Neuron (in vitro differentiated cells): ENCODE results near the gene BTBD10.
A peak's percentile ranks its signal among the peaks of the same experiment; 100 is the strongest.

Experiments used
- H2AFZ ChIP-seq: one replicate; pipeline ENCODE4 v1.6.1; 2013; ENCODE audit warnings: low read depth, mild to moderate bottlenecking, inconsistent platforms, low read length, moderate library complexity
- H3K27me3 ChIP-seq: one replicate; pipeline ENCODE4 v1.6.1; 2013; ENCODE audit warnings: low read length; ENCODE audit not compliant: insufficient read depth
- H3K36me3 ChIP-seq: one replicate; pipeline ENCODE4 v1.6.1; 2013; ENCODE audit warnings: low read length; ENCODE audit not compliant: insufficient read depth
- H3K4me1 ChIP-seq: one replicate; pipeline ENCODE4 v1.6.1; 2013; ENCODE audit warnings: low read length; ENCODE audit not compliant: insufficient read depth
- H3K4me3 ChIP-seq: 2 replicates; pipeline ENCODE4 v1.5.1; 2013; ENCODE audit warnings: mild to moderate bottlenecking, low read length, moderate library complexity
- H3K9me3 ChIP-seq: one replicate; pipeline ENCODE4 v1.6.1; 2013; ENCODE audit warnings: low read length

BTBD10 gene

GRCh38 chr11:13462901-13463778 is at the start of gene BTBD10:
Gene BTBD10 (minus strand): TSS chr11:13463222. CDS start chr11:13445124, 18,098 bp downstream.
- H2AFZ ChIP-seq = peak within 1 kb of the TSS; percentile 90
- H3K27me3 ChIP-seq = no peaks in the 10 kb centered on the region
- H3K9me3 ChIP-seq = no peaks in the 10 kb centered on the region
- H3K4me3 ChIP-seq = peak within 1 kb of the TSS; percentile 76
- H3K4me1 ChIP-seq = peaks cover 30% of the 10 kb centered on the region
- H3K36me3 ChIP-seq = peaks cover 4% of the 10 kb centered on the region

DNA sequence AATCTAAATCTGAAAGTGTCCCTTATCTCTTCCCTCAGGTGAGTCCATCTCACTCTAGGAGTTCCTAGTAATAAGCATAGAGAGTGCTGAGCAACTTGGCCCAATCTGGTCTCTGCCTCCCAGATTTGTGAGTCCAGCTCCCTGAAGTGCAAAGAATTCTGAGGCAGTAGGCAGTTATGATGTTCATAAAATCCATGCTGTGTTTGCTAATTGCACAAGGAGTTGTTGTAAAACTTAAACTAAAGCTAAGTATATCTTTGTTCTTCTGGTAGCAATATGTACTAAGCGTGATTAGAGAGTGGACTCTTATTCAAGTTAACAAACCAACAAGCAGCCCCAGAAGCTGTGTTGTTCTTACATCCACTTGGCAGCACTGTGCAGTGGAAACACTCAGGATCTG is 40.4 kb upstream of the BTBD10 start:
- Histone ChIP-seq H3K4me3 (no peak overlapping the region), H2AFZ (no peak overlapping the region), H3K4me1 (no peaks in the 10 kb centered on the region), H3K9me3 (no peaks in the 10 kb centered on the region), H3K27me3 (peaks cover 5% of the 10 kb centered on the region), H3K36me3 (no peaks in the 10 kb centered on the region)

DNA sequence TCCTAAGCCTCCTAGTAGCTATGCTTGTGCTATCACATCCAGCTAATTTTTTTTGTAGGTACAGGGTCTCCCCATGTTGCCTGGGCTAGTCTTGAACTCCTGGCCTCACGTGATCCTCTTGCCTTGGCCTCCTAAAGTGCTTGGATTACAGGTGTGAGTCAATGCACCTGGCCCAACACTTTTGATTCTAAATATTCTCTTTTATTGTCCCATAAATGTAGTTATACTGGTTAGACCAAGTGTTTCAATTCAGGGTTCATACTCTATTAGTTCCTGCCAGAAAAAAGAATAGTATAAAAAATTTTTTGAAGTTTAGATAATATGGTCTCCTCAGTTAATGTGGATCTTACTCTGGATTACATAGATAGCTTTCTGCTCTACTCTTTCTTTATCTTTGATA is 39.5 kb upstream of the BTBD10 start:
- no peak overlapping the region for H3K4me3 ChIP-seq
- H3K9me3 ChIP-seq = no peaks in the 10 kb centered on the region
- H3K4me1 ChIP-seq = no peaks in the 10 kb centered on the region
- peaks cover 5% of the 10 kb centered on the region for H3K27me3 ChIP-seq
- H3K36me3 ChIP-seq = no peaks in the 10 kb centered on the region
- H2AFZ ChIP-seq = no peak overlapping the region

- Histone ChIP-seq H3K9me3 (no peaks in the 10 kb centered on the region), H2AFZ (no peak within 1 kb of the TSS), H3K4me3 (no peak within 1 kb of the TSS), H3K27me3 (peaks cover 4% of the 10 kb centered on the region), H3K4me1 (peaks cover 3% of the 10 kb centered on the region), H3K36me3 (no peaks in the 10 kb centered on the region)
These were observed 32.9 kb upstream of the BTBD10 start, which contains the start of gene PTH for GRCh38 chr11:13495929-13496328. Gene PTH (minus strand): TSS chr11:13495997. CDS start chr11:13492855, 3,142 bp downstream.

DNA sequence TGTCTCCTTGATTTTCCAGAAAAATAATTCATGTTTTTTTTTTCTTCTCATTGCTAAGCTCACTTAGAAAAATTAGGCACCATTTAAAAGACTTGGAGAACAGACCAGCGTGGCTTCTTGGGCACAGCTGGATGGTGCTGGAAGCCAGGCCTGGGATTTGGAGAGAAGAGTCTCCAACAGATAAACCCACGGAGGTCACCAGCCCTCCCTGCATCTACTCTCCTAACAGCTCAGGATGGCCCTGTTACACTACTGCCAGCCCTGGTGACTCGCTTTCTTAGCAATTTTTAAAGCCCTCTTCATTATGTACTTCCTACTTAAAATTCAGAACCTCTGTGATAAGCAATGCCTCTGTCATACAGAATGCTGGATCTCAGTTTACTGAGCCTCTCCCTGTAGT is 31.0 kb upstream of the BTBD10 start:
- H3K27me3 ChIP-seq = no peaks in the 10 kb centered on the region
- H3K36me3 ChIP-seq = no peaks in the 10 kb centered on the region
- H3K4me1 ChIP-seq = peaks cover 3% of the 10 kb centered on the region
- no peaks in the 10 kb centered on the region for H3K9me3 ChIP-seq
- H3K4me3 ChIP-seq = no peak overlapping the region
- no peak overlapping the region for H2AFZ ChIP-seq

DNA sequence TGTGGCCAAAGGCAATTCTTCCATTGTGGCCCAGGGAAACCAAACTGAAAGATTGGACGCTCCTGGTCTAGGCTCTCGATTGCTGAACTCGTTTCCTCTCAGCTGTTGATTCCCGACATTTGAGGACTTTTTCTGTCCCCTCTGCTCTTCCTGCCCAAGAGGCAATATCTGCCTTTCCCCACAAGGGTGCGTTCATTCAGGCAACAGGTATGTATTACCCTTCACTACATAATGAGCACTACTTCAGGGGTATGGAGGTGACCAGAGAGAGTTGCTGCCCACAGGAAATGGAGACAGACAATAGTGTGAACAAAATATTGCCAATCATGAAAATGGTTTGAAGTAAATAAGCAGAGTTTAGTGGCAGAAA is 24.6 kb upstream of the BTBD10 start:
- Histone ChIP-seq H3K4me3 (no peak overlapping the region), H3K4me1 (no peaks in the 10 kb centered on the region), H3K36me3 (no peaks in the 10 kb centered on the region), H3K27me3 (no peaks in the 10 kb centered on the region), H3K9me3 (no peaks in the 10 kb centered on the region), H2AFZ (no peak overlapping the region)

DNA sequence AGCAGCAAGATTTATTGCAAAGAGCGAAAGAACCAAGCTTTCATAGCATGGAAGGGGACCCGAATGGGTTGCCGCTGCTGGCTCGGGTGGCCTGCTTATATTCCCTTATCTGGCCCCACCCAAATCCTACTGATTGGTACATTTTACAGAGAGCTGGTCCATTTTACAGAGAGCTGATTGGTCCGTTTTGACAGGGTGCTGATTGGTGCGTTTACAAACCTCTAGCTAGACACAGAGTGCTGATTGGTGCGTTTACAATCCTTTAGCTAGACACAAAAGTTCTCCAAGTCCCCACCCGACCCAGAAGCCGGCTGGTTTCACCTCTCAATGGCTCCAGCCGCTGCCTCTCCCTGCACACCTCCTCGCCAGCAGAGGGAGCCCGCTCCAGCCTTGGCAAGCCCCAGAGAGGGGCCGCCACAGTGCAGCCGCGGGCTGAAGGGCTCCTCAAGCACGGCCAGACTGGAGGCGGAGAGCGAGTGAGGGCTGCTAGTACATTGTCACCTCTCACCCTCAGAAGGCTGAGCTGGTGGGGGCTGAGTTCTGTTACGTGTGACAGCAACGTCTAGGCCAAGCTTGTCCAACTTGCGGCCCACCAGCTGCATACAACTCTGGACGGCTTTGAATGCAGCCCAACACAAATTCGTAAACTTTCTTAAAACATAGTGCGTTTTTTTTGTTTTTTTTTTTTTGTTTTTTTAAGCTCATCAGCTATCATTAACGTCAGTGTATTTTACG is 24.1 kb upstream of the BTBD10 start:
- H3K27me3 ChIP-seq = no peaks in the 10 kb centered on the region
- no peak overlapping the region for H3K4me3 ChIP-seq
- H3K4me1 ChIP-seq = no peaks in the 10 kb centered on the region
- no peak overlapping the region for H2AFZ ChIP-seq
- no peaks in the 10 kb centered on the region for H3K9me3 ChIP-seq
- H3K36me3 ChIP-seq = no peaks in the 10 kb centered on the region

DNA sequence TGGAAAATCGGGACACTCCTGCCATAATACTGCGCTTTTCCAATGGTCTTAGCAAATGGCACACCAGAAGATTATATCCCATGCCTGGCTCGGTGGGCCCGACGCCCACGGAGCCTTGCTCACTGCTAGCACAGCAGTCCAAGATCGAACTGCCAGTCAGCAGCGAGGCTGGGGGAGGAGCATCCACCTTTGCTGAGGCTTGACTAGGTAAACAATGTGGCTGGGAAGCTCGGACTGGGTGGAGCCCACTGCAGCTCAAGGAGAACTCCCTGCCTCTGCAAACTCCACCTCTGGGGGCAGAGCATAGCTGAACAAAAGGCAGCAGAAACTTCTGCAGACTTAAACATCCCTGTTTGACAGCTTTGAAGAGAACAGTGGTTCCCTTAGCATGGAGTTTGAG is 17.2 kb upstream of the BTBD10 start:
- no peaks in the 10 kb centered on the region for H3K9me3 ChIP-seq
- H2AFZ ChIP-seq = no peak overlapping the region
- no peaks in the 10 kb centered on the region for H3K4me1 ChIP-seq
- H3K4me3 ChIP-seq = no peak overlapping the region
- H3K36me3 ChIP-seq = no peaks in the 10 kb centered on the region
- no peaks in the 10 kb centered on the region for H3K27me3 ChIP-seq

DNA sequence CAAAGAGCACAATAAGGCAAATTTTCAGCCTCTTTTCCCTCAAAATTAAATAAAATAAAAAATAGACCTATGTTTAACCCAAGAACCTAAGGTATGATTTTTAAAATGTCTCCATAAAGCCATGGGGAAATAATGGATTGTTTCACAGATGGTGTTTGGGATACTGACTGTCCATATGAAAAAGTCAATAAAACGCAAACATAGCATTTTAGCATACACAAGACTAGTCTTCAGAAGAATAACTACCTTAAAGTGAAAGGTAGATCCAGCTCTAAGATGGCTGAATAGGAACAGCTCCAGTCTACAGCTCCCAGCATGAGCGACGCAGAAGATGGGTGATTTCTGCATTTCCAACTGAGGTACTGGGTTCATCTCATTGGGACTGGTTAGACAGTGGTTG is 16.7 kb upstream of the BTBD10 start:
- no peak overlapping the region for H3K4me3 ChIP-seq
- no peaks in the 10 kb centered on the region for H3K9me3 ChIP-seq
- H3K36me3 ChIP-seq = no peaks in the 10 kb centered on the region
- no peaks in the 10 kb centered on the region for H3K27me3 ChIP-seq
- no peak overlapping the region for H2AFZ ChIP-seq
- no peaks in the 10 kb centered on the region for H3K4me1 ChIP-seq

DNA sequence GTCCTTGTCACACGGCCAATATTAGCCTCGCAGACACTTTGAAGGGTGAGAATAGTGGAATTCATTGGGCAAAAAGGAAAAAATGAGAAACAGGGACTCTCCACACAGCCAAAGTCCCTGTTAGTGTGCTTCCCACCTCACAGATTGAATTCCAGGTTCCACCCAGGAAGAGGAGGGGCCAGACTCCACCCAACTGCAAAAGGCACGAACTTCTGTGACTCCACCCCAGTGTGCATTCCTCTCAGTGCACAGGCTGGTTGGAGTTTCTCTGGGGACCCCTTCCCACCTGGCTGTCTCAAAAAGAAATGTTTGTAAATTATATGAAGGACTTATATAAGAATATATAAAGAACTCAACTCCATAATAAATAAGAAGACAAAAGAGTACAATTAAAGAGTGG is 12.1 kb upstream of the BTBD10 start:
- Histone ChIP-seq H2AFZ (no peak overlapping the region), H3K36me3 (no peaks in the 10 kb centered on the region), H3K9me3 (no peaks in the 10 kb centered on the region), H3K4me1 (peaks cover 8% of the 10 kb centered on the region), H3K27me3 (peaks cover 4% of the 10 kb centered on the region), H3K4me3 (no peak overlapping the region)

DNA sequence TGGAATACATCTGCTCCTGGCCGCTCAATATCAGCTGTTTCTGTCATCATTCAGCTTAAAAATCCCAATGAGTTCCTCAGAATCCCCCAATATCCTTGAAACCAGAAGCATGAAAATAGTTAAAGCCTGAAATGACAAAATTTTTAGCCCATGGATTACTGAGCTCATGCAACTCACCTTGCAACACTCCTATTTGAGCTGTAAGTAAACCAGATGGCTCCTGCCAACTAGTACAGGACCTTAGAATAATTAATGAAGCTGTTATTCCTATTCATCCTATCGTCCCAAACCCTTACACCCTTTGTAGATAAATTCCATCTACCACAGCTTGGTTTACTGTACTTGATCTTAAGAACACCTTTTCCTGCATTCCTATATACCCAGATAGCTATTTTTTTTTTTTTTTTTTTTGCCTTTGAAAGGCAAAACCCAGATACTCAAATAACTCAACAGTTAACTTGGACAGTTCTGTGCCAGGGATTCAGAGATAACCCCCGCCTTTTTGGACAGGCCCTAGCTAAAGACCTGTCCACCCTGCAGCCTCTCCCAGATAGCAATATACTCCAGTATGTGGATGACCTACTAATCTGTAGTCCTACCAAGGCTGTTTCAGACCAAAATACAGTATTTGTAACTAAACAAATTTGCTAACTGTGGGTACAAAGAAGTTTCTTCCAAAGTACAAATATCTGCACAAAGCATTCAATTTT is 10.1 kb upstream of the BTBD10 start:
- no peak overlapping the region for H3K4me3 ChIP-seq
- H3K36me3 ChIP-seq = no peaks in the 10 kb centered on the region
- peaks cover 3% of the 10 kb centered on the region for H3K9me3 ChIP-seq
- H2AFZ ChIP-seq = no peak overlapping the region
- H3K4me1 ChIP-seq = peaks cover 8% of the 10 kb centered on the region
- H3K27me3 ChIP-seq = peaks cover 4% of the 10 kb centered on the region

- no peak overlapping the region for H3K4me3 ChIP-seq
- peaks cover 14% of the 10 kb centered on the region for H3K4me1 ChIP-seq
- H3K27me3 ChIP-seq = peaks cover 2% of the 10 kb centered on the region
- no peaks in the 10 kb centered on the region for H3K36me3 ChIP-seq
- no peak overlapping the region for H2AFZ ChIP-seq
- peaks cover 3% of the 10 kb centered on the region for H3K9me3 ChIP-seq
These were observed 5.7 kb upstream of the BTBD10 start for GRCh38 chr11:13468750-13469149.

DNA sequence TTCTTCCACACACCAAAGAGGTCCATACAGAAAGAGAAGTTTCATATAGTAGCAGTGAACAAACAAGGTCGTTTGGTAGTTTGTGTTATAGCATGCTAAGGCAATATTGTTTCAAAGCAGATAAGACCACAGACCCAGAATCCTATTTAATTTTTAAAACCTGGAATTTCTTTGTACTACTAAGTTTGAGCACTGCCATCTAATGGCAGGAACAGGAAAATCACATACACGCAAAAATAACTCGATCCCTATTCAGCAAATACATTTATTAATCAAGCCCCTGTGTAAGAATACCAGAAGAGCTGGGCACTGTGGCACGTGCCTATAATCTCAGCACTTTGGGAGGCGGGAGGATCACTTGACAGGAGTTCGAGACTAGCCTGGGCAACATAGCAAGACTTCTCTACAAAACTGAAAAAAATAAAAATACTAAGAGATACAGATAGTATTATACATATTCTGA is 2.9 kb upstream of the BTBD10 start:
- Histone ChIP-seq H3K4me1 (peaks cover 24% of the 10 kb centered on the region), H3K9me3 (peaks cover 3% of the 10 kb centered on the region), H3K4me3 (no peak overlapping the region), H3K36me3 (no peaks in the 10 kb centered on the region), H3K27me3 (peaks cover 2% of the 10 kb centered on the region), H2AFZ (no peak overlapping the region)
